Measurements from ENCODE around the gene MOCOS. TPM values are rescaled to one million over a fixed set of nuclear protein-coding genes. Genes with fewer than 3 reads are reported as not detected.

Gene MOCOS
- total and polyA plus RNA-seq, 2 of the 13 experiments (the other 11 are each of a cell fraction or from before 2014, with no cell fraction given): 7.7 to 15.4 TPM

DNA sequence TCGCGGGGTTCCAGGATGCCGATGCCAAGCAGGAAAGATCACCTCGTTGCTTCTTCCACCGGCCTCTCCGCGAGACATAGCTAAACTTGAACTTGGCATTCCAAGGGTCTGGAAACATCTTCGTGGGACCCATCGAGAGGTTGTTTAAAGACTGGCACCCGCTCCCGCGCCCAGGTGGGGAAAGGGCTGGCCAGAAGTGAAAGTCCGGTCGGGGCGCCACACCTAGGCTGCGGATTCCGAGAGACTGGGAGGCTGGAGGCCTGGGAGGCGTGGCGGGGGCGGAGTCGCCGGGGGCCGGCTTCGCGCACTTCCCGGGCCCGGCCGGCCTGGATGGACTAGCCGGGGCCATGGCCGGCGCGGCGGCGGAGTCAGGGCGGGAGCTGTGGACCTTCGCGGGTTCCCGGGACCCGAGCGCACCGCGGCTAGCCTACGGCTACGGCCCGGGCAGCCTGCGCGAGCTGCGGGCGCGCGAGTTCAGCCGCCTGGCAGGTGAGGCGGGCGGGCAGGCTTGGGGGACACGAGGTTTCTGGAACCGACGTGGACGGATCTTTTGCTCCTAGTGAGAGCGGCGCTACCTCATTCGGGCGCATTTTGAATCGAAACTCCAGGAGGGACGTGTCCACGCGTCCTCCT is at the start of gene MOCOS (continued):
- TF ChIP-seq ZSCAN20 (CRISPR knock-in tag; IDR thresholded peaks at IDR 0.05; ENCODE audit: borderline replicate concordance): peak; percentile 22; the same call in 1 of the 2 replicates
- TF ChIP-seq GABPB1 (CRISPR knock-in tag; IDR thresholded peaks at IDR 0.05): peak; percentile 64; the same call in 1 of the 2 replicates
- peak; percentile 87; the same call in 1 of the 2 replicates for TF ChIP-seq ZNF101 (CRISPR knock-in tag; IDR thresholded peaks at IDR 0.05; ENCODE audit: borderline replicate concordance, low read depth)
- TF ChIP-seq EP300 (IDR thresholded peaks at IDR 0.05; ENCODE audit: low read depth in 2 of 2, low read length in 2 of 2): peak in 1 of 2 experiments; percentile 17; a peak in 1 of 4 replicates
- no peak for TF ChIP-seq EP300 (CRISPR knock-in tag; IDR thresholded peaks at IDR 0.05; ENCODE audit: borderline replicate concordance)
- peak; percentile 60; the same call in 1 of the 2 replicates for TF ChIP-seq ZNF556 (CRISPR knock-in tag; IDR thresholded peaks at IDR 0.05; ENCODE audit: borderline replicate concordance)
- TF ChIP-seq ZNF34 (CRISPR knock-in tag; IDR thresholded peaks at IDR 0.05; ENCODE audit: borderline replicate concordance): peak; percentile 82; the same call in 1 of the 2 replicates
- TF ChIP-seq ZFP82 (CRISPR knock-in tag; IDR thresholded peaks at IDR 0.05; ENCODE audit: borderline replicate concordance): 0 out of 2 replicates have a peak, but pooled peaks have one; percentile 39
- peak; percentile 79; the same call in 1 of the 2 replicates for TF ChIP-seq ZNF441 (CRISPR knock-in tag; IDR thresholded peaks at IDR 0.05; ENCODE audit: borderline replicate concordance)
- no peak for TF ChIP-seq ZFYVE20 (CRISPR knock-in tag; IDR thresholded peaks at IDR 0.05; ENCODE audit: borderline replicate concordance, low read depth)
- TF ChIP-seq, protein P1, sequence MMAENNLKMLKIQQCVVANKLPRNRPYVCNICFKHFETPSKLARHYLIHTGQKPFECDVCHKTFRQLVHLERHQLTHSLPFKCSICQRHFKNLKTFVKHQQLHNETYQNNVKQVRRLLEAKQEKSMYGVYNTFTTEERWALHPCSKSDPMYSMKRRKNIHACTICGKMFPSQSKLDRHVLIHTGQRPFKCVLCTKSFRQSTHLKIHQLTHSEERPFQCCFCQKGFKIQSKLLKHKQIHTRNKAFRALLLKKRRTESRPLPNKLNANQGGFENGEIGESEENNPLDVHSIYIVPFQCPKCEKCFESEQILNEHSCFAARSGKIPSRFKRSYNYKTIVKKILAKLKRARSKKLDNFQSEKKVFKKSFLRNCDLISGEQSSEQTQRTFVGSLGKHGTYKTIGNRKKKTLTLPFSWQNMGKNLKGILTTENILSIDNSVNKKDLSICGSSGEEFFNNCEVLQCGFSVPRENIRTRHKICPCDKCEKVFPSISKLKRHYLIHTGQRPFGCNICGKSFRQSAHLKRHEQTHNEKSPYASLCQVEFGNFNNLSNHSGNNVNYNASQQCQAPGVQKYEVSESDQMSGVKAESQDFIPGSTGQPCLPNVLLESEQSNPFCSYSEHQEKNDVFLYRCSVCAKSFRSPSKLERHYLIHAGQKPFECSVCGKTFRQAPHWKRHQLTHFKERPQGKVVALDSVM (CRISPR knock-in tag; IDR thresholded peaks at IDR 0.05): peak; percentile 53; the same call in 1 of the 2 replicates
- TF ChIP-seq ZNF547 (CRISPR knock-in tag; IDR thresholded peaks at IDR 0.05): peak; percentile 67; the same call in 1 of the 2 replicates
- 0 out of 2 replicates have a peak, but pooled peaks have one; percentile 76 for TF ChIP-seq ZNF431 (CRISPR knock-in tag; IDR thresholded peaks at IDR 0.05; ENCODE audit: borderline replicate concordance, low read depth)
- peak; percentile 65; the same call in 1 of the 2 replicates for TF ChIP-seq ZNF501 (CRISPR knock-in tag; IDR thresholded peaks at IDR 0.05)
- TF ChIP-seq ZNF234 (CRISPR knock-in tag; conservative IDR thresholded peaks at IDR 0.05): 0 out of 2 replicates have a peak, but pooled peaks have one; percentile 55
- no peak for TF ChIP-seq RFX1 (IDR thresholded peaks at IDR 0.05)
- peak; percentile 20; the same call in 1 of the 2 replicates for TF ChIP-seq HNF4G (IDR thresholded peaks at IDR 0.05; ENCODE audit: borderline replicate concordance, low read depth, low read length)
- no peak for TF ChIP-seq HNF4G (CRISPR knock-in tag; IDR thresholded peaks at IDR 0.05; ENCODE audit: borderline replicate concordance, low read depth)
- TF ChIP-seq, protein P2, sequence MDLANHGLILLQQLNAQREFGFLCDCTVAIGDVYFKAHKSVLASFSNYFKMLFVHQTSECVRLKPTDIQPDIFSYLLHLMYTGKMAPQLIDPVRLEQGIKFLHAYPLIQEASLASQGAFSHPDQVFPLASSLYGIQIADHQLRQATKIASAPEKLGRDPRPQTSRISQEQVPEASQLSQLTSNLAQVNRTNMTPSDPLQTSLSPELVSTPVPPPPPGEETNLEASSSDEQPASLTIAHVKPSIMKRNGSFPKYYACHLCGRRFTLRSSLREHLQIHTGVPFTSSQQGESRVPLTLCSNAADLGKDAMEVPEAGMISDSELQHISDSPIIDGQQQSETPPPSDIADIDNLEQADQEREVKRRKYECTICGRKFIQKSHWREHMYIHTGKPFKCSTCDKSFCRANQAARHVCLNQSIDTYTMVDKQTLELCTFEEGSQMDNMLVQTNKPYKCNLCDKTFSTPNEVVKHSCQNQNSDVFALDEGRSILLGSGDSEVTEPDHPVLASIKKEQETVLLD (CRISPR knock-in tag; IDR thresholded peaks at IDR 0.05; ENCODE audit: low read depth): 0 out of 2 replicates have a peak, but pooled peaks have one; percentile 5
- TF ChIP-seq RAD21 (CRISPR knock-in tag; IDR thresholded peaks at IDR 0.05): peak; percentile 69; the same call in 1 of the 2 replicates
- no peak for TF ChIP-seq MAFF (IDR thresholded peaks at IDR 0.05; ENCODE audit: low read depth, low read length)
- TF ChIP-seq, protein P3, sequence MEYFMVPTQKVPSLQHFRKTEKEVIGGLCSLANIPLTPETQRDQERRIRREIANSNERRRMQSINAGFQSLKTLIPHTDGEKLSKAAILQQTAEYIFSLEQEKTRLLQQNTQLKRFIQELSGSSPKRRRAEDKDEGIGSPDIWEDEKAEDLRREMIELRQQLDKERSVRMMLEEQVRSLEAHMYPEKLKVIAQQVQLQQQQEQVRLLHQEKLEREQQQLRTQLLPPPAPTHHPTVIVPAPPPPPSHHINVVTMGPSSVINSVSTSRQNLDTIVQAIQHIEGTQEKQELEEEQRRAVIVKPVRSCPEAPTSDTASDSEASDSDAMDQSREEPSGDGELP (IDR thresholded peaks at IDR 0.05; ENCODE audit: borderline replicate concordance, low read depth): peak; percentile 22; the same call in 1 of the 2 replicates
- TF ChIP-seq ZNF703 (CRISPR knock-in tag; IDR thresholded peaks at IDR 0.05; ENCODE audit: borderline replicate concordance): no peak
- TF ChIP-seq POLR2AphosphoS5 (IDR thresholded peaks at IDR 0.05; ENCODE audit: low read depth, low read length): peak; percentile 44; the same call in 1 of the 2 replicates
